Stimulated activated CD8-positive, alpha-beta memory T cell treated with anti-CD3 and anti-CD28 coated beads, Interleukin-7, amount 100 ng/mL, for 24 hours (primary cell): ENCODE results near the gene NAALADL2.

Experiments
- DNase-seq: peaks from one replicate; pipeline ENCODE4 v3.0.0-alpha.2; 2020; ENCODE audit warnings: low read depth

NAALADL2 gene

DNA sequence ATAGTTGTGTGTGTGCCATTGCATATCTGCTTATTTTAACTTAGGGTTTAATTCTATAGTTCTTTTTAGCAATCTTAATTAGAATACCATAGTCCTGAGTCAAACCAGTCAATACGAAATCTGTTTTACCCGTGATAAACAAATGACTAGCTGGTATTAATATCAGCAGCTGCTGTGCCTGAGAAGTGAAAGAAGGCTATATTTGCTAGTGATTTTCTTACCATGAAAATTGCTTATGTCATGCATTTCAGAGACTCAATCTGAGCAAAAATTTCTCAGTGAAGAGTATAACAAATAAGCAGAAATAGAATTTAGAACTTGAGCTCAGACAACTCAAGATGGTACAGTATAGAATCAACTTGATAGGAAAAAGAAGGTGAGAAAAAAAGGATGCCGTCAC, 820.4 kb downstream of the NAALADL2 start:
- no peak for DNase-seq

DNA sequence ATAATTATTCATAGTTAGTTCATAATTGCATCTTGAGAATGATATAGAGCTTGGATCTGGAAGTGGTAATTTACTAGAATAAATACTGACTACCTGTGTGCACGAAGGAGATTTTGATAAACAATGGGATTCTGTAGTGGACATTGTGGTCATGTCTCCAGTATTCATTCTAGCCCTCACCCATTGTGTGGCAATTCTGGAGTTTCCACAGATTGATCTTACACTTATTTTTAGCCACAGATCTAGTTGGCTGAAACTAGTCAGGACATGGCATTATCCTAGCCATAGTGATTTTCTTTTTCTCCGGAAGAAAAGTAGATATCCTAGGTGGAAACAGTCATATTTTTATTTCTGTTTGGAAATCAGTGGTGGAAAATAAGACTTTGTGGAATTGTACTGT, 833.1 kb downstream of the NAALADL2 start:
- DNase-seq: no peak

DNA sequence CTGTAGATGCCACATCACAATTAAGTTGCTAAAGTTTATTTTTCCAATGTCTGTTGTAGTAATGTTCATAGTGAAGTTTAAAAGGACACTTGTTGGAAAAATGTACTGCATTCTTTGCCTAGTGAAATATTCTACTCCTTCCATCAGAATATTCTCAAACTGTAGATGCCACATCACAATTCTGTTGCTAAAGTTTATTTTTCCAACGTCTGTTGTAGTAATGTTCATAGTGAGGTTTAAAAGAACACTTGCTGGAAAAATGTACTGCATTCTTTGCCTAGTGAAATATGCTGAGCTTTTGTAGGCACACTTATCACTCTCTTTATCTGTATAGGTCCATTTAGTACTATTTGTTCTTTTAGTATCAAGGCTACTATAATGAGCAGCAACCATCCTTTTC, 836.1 kb downstream of the NAALADL2 start:
- no peak for DNase-seq

DNA sequence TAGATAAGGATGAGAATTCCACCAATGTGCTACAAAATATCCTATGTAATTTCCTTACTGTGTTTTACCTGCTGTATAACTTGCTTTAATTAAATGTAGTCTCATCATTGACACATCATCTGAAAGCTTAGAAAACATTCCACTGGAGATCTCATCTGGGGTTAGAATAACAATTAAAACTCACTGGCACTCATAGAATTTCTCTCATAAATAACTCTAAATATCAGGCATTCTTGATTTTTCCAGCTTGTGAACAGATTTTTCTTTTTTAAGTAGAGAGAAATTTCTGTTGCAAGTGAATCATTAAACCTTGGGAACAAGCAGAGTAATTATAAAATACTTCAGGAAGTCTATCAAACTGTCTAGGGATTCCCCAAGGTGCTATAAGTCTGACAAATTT, 843.8 kb downstream of the NAALADL2 start:
- no peak for DNase-seq

DNA sequence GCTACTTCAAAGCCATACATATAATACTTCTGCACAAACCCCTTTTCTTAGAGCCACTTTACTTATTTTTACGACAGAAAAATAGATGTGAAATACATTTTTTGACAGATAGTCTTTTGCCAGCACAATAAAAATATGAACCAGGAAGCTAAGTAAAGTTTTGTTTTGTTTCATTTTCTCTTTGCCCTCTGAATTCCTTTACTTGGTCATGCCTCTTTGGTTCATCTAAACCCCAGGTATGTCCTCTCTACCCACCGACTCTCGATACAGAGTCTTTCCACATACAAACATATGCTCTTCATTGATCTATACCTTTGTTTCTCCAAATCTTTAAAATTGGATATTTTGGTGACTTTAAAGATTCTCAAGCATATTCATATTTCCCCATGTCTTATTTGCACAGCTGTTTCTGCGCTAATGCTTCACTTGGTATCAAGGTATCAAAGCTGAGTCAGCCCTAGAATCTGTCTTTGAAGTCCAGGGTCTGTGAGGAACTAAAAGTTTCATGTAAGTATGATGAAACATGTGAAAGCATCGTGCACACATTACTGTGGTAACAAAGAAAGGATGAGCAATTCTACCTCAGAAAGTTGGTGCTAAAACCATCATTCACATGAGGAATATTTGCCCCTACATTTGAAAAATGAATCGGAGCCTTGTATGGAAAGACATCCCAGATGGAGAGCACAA, 845.4 kb downstream of the NAALADL2 start:
- DNase-seq: no peak

DNA sequence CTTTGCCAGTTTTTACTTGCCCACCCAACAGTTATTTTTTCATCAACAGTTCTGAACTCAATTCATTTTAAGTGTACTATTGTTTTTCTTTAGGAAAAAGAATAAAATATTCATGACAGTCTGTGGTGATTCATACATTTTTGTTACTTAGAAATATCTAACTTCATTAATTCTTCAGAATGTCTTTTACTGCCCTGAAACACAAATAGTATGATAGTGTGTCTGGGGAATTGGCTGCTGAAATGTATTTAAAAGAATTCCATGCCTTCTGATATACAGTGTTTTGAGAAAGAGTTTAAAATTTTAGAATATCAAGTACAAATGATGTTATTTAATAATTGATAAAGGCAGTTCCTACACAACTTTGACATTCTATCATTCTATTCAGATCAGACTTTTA, 854.1 kb downstream of the NAALADL2 start:
- DNase-seq: no peak

DNA sequence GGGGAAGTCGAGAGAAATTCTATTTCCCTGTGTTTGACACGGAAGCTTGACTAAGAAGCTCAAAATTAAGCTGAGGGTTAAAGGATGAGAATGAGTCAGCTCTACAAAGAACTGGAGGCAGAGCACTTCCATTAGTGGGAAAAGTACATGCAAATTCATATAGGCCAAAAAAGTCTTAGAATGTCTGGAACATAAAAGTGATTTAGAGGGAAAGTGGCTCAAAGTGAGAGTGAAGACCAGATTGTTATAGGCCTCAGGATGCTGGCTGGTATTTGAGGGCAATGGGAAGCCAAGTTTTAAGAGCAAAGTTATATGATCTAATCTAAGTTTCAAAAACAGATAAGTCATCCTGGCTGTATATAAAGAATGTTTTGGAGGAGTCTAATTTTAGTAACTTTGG, 857.3 kb downstream of the NAALADL2 start:
- DNase-seq: no peak

DNA sequence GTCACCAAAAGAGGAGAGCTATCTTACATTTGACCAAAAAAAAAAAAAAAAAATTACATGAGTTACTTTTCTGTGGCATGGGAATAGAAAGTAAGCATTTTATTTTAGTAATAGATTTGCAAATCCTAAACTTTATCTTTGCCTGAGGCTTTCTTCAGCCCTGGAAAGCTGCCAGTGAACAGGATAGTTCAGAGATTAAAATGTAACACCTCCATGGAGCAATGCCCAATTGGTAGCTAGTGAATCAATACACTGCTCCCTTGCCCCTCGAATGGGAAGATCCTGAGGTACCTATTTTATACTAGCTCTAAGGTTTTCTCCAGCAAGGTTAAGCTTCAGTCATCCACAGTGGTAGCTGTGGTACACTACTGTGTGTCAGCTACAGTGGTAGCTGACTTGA, 867.1 kb downstream of the NAALADL2 start:
- no peak for DNase-seq

DNA sequence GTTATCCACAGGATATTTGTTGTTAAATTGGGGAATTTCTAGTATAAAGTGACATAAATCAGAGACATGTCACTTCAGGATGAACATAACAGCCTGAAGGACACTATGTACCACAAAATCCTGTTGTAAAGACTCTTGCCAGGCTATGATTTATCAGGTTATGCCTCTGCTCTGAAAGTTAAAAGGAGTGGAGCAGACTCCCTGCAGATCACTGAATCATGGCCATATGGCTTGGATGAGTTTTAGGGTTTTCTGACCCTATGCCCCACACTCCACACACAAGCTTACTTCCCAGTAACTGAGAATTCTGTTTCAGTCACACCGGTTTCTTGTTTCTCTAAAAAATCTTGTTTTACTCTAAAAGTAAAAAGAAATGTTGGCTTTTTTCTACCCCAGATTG, 869.4 kb downstream of the NAALADL2 start:
- no peak for DNase-seq

DNA sequence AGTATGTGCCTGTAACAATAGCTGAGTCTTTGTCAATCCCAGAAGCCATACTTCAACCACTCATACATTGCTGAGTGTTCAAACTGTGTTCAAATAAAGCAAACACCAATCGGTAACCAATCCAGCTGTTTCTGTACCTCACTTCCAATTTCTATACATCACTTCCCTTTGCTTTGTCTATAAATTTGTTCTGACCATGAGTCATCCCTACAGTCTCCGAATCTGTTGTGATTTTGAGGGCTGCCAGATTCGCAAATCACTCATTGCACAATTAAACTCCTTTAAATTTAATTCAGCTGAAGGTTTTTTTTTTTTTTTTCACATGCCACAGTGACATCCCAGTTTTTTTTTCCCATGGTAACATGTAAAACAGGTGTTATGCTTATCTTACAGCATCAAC, 870.3 kb downstream of the NAALADL2 start:
- DNase-seq: no peak

DNA sequence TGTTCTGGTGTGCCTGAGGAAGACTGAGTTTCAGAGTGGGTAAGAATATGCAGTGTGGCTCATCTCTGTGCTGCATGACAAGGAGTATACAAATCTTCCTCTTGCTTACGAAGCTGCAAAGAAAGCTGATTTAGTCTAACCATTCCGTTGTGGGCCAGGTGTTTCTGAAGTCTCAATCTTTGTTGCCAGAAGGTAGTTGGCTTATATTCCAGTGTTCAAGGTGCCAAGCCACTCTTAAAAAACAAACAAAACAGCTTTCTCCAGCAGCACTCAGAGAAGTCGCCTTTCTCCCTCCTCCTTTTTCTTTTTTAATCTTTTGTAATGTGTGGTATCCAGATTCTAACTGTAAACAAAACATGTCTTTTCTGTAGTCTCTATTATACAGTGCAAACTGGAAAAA, 872.4 kb downstream of the NAALADL2 start:
- no peak for DNase-seq

DNA sequence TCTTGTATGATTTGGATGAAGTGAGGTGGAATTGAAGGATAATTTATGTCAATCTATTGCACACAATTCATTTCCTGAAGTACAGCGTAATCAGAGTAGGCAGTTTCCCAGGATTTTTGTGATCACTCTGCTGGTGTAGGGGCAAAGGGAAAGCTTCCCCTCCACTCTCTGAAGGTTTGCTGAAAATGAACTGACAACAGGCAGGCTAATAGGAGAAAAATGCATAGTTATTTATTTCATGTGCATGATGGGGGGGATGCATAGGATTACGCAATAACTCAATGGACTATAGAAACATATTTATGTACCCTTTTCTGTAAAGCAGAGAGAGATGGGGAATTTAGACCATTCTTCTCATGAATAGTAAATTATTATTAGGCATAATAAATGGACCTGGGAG, 872.9 kb downstream of the NAALADL2 start:
- no peak for DNase-seq

DNA sequence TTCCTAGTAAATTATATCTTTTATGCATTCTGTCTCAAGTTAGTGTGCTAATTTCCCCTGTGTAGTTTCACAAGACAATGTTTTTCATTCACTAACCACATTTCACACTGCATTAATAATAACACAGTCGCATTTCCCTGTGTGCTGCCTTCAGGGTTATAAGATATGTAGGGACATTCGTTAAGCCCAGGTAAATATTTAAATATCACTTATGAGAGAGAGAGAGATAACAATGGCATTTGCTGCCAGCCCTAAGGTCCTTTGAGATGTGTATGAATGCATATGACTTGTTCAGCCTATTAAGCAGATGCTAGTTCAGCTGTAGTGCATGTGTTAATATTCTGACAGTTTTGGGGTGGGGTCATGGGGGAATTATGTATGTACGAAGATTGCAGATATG, 876.7 kb downstream of the NAALADL2 start:
- DNase-seq: no peak

DNA sequence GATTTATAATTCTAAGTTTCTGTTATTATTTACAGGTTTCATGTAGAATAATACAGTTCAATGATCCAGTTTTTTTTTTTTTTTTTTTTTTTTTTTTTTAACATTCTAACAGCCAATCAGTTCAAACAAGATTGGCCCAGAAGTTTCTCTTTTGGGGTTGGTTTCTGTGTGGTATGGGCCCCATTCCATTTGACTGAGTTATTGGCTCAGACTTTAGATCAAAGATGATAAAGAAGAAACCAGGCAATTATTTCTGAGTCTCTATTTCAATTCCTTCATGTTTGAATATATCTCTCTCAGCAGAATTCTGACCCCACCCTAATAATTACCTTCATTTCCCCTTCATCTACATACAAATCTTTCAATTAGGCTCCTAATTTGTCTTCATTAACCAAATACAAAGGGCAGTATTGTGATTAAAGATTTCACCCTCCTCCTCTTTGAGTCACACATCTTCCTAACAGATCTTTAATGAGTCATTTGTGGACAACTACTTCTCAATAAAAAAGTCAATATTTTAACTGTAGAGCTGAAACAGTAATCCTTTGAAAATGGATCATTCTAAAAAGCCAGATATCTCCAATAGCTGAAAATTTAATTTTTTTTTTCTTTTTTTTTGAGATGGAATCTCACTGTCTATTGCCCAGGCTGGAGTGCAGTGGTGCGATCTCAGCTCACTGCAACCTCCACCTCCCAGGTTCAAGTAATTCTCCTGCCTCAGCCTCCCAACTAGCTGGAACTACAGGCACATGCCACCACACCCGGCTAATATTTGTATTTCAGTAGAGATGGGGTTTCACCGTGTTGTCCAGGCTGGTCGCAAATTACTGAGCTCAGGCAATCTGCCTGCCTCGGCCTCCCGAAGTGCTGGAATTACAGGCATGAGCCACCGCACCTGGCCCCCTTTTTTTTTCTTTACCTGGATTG, 878.8 kb downstream of the NAALADL2 start:
- DNase-seq: no peak

DNA sequence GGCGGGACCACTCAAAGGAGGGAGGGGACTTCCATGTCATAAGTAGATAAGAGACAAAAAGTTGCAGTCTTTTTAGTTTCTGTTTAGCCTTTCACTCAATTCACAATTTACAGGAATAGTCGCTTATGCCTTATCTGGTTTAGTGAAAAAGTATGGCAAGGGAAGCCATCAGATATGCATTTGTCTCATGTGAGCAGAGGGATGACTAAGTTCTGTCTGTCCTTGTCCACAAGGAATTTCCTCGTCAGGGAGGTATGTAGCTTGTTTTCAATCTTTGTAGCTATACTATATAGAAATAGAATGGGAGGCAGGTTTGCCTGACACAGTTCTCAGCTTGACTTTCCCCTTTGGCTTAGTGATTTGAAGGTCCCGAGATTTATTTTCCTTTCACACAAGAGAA, 882.8 kb downstream of the NAALADL2 start:
- DNase-seq: no peak

DNA sequence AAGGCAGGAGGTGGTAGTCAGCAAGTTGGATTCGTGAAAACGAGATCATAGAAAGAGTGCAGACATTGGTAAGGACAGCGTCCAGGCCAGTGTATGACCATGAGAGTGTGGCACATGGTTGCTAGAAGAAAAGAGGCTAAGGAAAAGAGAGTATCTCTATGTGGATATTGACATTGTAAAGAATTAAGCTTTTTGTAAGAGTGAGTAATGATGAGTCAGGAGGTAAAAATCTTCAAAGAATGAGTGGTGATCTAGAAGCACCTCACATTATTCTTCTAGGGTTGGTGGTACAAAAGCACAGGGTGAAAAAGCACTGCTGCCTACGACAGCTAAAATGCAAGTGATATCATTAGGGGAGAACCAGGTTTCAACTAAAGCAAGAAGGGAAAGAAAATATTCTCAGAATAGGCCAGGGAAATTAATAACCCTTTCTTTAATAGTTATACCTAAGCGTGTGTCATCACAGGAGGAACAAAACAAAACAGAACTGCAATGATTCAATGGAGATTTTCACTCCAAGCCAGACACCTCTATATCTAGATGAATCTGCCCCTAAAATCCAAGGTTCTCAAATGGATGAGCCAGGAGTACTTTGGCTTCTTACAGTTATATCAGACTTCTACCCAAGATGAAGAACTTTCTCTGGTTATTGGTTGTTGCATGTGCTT, 884.7 kb downstream of the NAALADL2 start:
- DNase-seq: no peak

DNA sequence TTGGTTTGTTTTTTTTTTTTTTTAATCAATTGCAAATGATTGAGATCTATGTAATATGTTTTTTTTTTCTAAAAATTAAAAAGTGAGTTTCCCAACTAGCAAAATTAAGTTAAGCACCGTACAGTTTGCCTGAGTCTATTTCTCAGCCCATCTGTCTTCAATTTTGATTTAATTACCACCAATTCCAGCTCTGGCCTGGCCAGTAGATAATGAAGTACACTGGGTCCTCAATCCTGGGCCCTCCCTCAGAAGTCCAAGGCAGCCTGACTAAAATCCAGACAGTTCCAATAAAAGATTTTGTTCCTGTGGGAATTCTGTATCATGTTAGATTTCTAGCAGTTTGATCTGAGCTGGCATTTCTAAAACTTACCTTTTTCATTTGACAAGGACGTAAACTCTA, 887.2 kb downstream of the NAALADL2 start:
- no peak for DNase-seq

DNA sequence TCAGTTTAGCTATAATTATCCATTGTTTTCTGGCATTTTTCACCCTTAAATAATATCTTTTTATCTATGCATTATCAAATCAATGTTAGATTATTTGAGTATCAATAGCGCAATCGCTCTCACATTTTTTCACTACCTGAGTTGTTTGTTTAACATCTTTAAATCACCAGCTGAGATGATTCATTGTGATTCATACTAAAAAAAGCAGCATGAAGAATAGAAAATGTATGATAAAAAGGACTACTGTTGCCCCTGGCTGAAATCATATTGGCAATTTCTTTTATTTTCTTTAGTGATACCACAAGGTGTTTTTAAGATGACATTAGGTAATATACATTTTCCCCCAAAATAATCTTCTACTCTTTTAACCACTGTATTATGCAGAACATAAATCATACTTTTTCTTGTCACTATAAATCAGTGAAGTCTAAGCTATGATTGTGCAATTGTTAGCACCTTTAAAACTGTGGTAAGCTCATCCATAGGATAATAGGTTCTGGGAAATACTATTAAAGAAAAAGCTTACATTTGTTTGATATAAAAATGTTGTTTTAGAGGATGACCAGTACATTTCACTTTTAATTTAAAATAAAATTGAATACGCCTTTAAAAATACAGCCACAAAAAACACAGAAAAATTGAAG, 889.1 kb downstream of the NAALADL2 start:
- no peak for DNase-seq

DNA sequence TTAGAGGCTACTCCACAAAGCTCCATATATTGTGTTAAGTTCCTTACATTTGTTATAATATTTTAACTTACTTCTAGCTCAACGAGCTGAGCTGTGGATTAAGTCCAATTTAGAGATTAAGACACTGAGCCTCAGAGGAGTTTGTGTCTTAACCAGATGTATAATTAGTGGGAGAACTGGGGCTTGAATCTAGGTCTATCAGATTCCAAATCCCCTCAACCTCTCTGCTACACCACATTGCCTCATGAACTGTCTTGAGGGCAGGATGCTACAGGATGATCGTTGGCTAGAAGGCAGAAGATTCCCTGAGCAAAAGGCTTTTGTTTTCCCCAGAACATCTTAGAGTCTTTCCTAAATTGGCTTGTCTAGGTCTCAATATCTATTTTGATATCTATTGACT, 890.8 kb downstream of the NAALADL2 start:
- no peak for DNase-seq

DNA sequence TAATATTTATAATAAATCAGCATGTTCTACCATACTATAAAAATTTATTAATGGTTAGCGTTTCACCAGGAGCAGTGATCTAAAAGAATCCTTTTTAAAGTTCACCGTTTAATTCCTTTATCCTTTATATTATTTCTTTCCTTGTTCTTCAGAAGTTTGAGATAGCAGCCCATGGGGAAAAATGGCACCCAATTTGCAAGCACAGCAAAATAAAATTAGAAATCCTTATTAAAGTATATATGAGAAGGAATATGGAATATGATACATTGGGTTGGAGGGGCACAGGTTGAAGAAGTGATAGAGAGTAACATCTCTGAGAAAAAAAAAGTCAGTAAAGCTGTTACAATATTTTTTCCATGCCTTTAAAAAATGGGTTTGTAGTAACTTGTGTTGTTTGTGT, 892.0 kb downstream of the NAALADL2 start:
- DNase-seq: no peak

DNA sequence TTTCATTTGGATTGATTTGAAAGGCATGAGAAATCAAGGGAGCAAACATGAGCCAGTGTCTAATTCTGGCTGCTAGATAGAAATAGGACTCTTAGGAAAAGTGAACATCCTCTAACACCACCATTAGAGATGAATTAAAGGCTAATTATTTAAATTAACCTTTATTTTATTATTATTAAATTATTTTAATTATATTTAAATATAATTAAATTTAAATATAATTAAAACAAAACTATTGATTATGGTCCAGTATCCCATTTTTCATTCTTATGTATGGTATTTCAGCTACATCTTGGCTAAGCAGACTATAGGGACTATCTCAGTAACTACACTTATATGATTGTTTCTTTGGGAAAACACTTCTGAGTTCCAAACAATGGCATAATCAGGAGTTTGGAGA, 904.8 kb downstream of the NAALADL2 start:
- DNase-seq: no peak

DNA sequence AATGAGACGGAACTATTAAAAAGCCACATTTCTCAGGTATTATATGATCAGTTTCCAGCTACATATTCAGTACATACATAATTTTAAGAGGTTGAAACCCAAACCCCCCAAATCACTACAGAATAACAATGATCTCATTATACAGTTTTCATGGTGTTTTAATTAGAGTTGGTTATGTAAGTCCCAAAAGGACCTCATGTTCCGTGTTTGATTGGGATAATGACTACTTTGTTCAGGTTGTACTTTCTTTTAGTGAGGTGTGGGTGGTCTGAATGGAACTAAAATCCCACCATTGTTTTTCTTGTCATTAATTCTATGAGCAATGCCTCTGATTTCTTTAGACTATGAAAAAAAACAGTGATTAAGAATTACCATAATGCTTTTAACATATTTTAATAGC, 905.6 kb downstream of the NAALADL2 start:
- no peak for DNase-seq

DNA sequence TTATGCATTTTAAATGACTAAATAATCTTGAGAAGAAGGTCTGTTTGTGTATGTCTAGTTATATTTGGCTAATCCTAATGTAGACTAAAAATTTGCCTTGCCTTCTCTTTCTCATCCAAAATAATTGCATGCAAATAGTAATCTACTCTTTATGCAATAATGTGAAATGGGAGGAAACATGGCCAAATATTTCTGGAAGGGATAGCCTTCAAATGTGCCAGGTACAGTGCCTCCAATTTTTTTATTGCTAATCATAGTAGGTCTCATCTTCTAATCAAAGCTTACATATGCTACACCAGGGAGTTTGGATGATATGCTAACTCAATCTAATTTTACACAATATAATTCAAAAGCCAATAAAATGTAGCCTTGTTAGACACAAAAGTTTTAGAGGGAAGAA, 911.3 kb downstream of the NAALADL2 start:
- DNase-seq: no peak
